Left colon (tissue), 2 donors: Measurements from ENCODE around the gene DDX3Y. TPM values are rescaled to one million over a fixed set of nuclear protein-coding genes. Genes with fewer than 3 reads are reported as not detected.

Source experiments
- ATAC-seq: fragments of 200-7000 bp; cut with Tn5 transposase; one replicate; pipeline ENCODE4 v1.9.1; 2020; ENCODE audit warnings: mild to moderate bottlenecking, moderate library complexity
- DNase-seq, 2 donors: peaks; one replicate each; pipeline ENCODE4 v3.0.0-alpha.2; 2020
- intact Hi-C, 2 donors: fragments of 100-400 bp; cut with DNase I in 1 of 2; cut with micrococcal nuclease in 1 of 2; formaldehyde crosslinking; loops; one replicate each; pipeline versions ENCODE4 v1.11.2 to v1.14.0; 2022; cut with DNase I, micrococcal nuclease
- long read RNA-seq: library from polyadenylated mRNA; unstranded; transcript quantifications from one replicate; pipeline ENCODE4 v2.0.0, GENCODE V29; 2021
- total RNA-seq, 2 donors: library from RNA; stranded (reverse); fragmentation: NEBNext Ultra II Directional; extraction: Animal tissue kit (Norgen Biotek cat#: 25700); gene quantifications; one replicate each; pipeline ENCODE4 v1.2.1, GENCODE V29; 2021
- donor health status: DM: no; HTN: no; CAD: no.
- donor health status: DM: yes; HTN: yes; CAD: no.

DDX3Y gene
- total RNA-seq = not detected
- long read RNA-seq = 0 reads

GRCh38 chrY:12904618-12905516 lies at the start of gene DDX3Y:
DDX3Y (plus strand) TSS chrY:12904868; CDS start chrY:12904937, 69 bp downstream.
- no peak for ATAC-seq
- intact Hi-C loops = no loop called here
- no peak for DNase-seq

- intact Hi-C loops = no loop called here
- ATAC-seq = no peak
- DNase-seq = no peak
These were observed 48.8 kb upstream of the DDX3Y start for GRCh38 chrY:12855791-12856275.

- DNase-seq (no peak), ATAC-seq (no peak)
- intact Hi-C loops = no loop called here
These were observed 36.7 kb upstream of the DDX3Y start for GRCh38 chrY:12867960-12868359.

DNA sequence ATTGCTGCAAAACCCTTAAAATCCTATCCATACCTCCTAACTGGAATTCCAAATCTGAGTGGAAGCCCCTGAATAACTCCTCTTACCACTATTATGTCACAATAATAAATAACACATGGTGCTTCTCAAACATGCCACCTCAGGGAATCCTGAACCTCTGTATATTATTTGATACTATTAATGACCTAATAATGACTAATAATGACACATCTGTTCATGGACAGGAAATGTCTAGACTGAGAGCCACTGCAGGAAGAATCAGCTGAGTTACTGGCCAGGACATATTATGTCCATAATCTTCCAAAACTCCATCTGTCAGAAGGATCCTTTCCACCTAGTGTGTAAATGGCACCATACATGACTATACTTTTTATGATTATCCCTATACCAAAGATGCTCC lies 7.7 kb upstream of the DDX3Y start:
- ATAC-seq (no peak), DNase-seq (no peak)
- intact Hi-C loops = no loop called here

DNA sequence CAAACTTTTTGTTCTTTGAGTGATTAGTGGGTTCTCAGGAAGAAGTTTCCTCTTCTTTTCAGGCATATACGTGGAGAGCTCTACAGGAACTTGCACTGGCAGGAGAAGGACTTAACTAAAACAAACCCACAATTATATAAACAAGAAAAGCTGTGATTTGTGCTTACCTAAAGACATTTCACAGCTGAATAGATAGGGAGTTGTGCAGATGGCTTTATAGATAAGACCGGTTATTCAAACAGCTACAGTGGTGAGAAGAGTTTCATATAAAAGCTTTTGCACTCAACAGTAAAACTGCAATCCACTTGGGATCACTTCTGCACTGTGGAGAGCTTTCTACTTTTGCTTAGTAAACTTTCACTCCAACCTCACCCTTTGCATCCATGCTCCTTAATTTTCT lies 6.1 kb upstream of the DDX3Y start:
- no peak for ATAC-seq
- intact Hi-C loops = no loop called here
- no peak for DNase-seq

- DNase-seq = no peak
- no peak for ATAC-seq
- intact Hi-C loops = no loop called here
These were observed 827 bp downstream of the DDX3Y start for GRCh38 chrY:12905517-12905872.

DNA sequence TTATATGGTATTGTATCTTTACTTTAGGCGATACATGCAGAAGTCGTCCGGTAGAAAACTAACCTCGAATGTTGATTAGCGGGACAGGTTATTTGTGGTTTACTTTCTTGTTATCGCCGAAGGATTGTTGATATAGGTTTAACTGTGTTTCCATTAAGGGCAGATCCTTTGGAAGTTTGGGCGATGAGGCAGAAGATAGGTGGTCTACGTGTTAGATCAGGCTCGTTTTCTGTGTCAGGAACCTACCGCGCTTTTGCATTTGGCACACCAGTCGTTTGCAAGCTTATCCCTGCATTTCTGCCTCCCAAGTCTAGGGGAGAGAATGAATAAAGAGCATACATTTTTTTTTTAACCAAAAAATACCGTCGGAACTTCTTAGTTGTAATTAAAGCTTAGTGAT lies 1.2 kb downstream of the DDX3Y start:
- no peak for DNase-seq
- intact Hi-C loops = no loop called here
- ATAC-seq = no peak

DNA sequence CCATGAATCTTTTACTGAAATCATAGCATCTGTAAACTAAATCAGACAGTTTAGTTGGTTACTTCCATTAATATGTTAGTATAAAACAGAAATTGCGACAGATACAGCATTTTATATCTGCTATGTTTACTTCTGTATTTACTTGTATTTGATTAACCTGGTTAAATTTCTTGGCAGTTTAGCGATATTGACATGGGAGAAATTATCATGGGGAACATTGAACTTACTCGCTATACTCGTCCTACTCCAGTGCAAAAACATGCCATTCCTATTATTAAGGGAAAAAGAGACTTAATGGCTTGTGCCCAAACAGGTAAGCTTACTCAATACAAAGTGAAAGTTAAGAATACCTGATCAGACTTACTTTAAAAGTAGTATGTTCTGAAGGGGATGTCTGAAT lies 8.9 kb downstream of the DDX3Y start:
- intact Hi-C loops = no loop called here
- no peak for DNase-seq
- no peak for ATAC-seq

- ATAC-seq = no peak
- intact Hi-C loops = no loop called here
- DNase-seq = no peak
These were observed 23.4 kb downstream of the DDX3Y start for GRCh38 chrY:12928043-12928442.

DNA sequence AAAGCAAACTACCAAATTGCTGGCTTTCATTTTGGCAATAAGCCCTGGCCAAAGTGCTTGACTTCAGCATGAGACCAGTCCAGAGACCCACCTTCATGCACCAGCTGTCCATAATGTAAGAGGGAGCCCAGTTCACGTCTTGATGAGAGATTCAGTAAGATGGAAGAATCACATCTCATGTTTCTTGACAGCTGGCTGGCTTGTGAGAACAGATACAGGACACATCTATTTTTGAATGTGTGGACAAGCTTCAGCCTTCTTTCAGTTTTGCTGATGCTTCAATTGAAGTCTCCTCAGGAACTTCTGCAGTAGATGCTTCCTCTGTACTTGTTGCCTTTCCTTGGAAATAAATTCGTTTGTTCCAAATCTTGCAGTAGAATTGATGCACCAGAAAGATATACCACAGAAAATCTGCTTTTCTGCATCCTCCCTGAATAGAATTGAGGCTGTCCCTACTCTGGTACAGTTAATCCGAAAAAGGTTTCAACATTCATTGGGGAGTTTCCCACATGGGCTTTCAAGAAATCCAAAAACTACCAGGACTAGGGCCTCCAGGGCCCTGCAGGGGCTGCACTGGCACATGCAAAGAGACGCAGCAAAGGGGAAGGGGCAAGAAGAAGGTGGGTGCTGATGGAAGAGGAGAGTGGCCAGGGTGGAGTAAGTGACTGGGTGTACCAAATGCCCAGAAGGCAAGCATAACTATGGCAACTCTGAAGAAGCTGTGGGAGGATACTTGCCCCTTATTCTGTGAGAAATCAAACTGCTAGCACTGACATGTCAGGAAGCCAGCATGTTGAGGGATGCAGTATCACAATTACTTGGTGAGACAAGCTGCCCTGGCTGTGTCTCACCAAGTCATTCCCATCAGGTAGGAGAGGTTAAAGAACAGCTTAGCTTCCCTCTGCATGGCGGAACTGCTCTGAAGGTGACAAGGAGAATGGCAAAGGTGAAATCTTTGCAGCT lies 37.3 kb downstream of the DDX3Y start:
- intact Hi-C loops = no loop called here
- DNase-seq = no peak

More for the DNA sequence above, 37.3 kb downstream of the DDX3Y start:
- ATAC-seq = no peak

Other genes with a start within 250 kb of the DDX3Y start
- gene USP9Y, start 203.6 kb upstream of the DDX3Y start, total RNA-seq = not detected